GM12878 (cell line): Measurements from ENCODE around the gene MIA3. TPM values are rescaled to one million over a fixed set of nuclear protein-coding genes. Genes with fewer than 3 reads are reported as not detected.

Experiments
- ATAC-seq: fragments of 200-7000 bp; cut with Tn5 transposase; 3 replicates; pipeline ENCODE4 v1.9.1; 2020; ENCODE audit warnings: mild to moderate bottlenecking, moderate library complexity
- BruUV-seq: library from RNA; stranded (reverse); fragments of 400-500 nt; replicated peaks from 2 replicates; lab custom pipeline; 2021; lab: Mats Ljungman, UMichigan
- CTCF ChIA-PET: fragments of 300-600 bp; sonication (Branson Sonifier 250); formaldehyde crosslinking; extraction: SDS; loops from one replicate; lab custom pipeline; 2021; ENCODE audit warnings: inconsistent platforms; lab: Yijun Ruan, JAX
- POLR2A ChIA-PET: fragments of 350-600 bp; formaldehyde crosslinking; extraction: SDS; loops from one replicate; lab custom pipeline; 2021; ENCODE audit warnings: inconsistent platforms; lab: Charles Lee
- RAD21 ChIA-PET: fragments of 300-600 bp; sonication (Branson Sonifier 250); formaldehyde crosslinking; loops from one replicate; lab custom pipeline; 2023; ENCODE audit warnings: antibody characterized with exemption; ENCODE audit not compliant: unreplicated experiment; lab: Charles Lee
- SMC1A ChIA-PET: fragments of 300-600 bp; sonication (Branson Sonifier 250); formaldehyde crosslinking; loops from one replicate; lab custom pipeline; 2023; ENCODE audit not compliant: unreplicated experiment, uncharacterized antibody; lab: Charles Lee
- DNase-seq: peaks from one replicate; pipeline ENCODE4 v3.0.0-alpha.2; 2011; ENCODE audit warnings: low read depth, low spot score
- FAIRE-seq: peaks from 3 replicates; lab custom pipeline; 2011; peaks lifted over from hg19 to GRCh38; lab: Jason Lieb, UNC
- H2AFZ ChIP-seq: 2 replicates; pipeline ENCODE4 v1.6.0; 2011; ENCODE audit warnings: low read depth, low read length, control low read depth; ENCODE audit not compliant: control insufficient read depth
- H3K27ac ChIP-seq: 2 replicates; pipeline ENCODE4 v1.5.1; 2011; ENCODE audit warnings: control low read depth; ENCODE audit not compliant: control insufficient read depth, insufficient read depth
- H3K27me3 ChIP-seq, 2 experiments: replicated peaks in 1 of 2; 2 replicates each; pipeline versions ENCODE4 v1.6.0 to v1.6.1; 2011; ENCODE audit warnings: low read length in 1 of 2; ENCODE audit not compliant: control insufficient read depth in 2 of 2, insufficient read depth in 2 of 2
- H3K36me3 ChIP-seq, 2 experiments: 2 replicates each; pipeline ENCODE4 v1.5.1; 2011; ENCODE audit warnings: low read length in 1 of 2; ENCODE audit not compliant: control insufficient read depth in 2 of 2, insufficient read depth in 2 of 2
- H3K4me1 ChIP-seq: 2 replicates; pipeline ENCODE4 v1.6.1; 2011; ENCODE audit warnings: mild to moderate bottlenecking, low read length, moderate library complexity, mixed read lengths; ENCODE audit not compliant: control insufficient read depth, insufficient read depth
- H3K4me2 ChIP-seq: 2 replicates; pipeline ENCODE4 v1.6.0; 2011; ENCODE audit warnings: control low read depth; ENCODE audit not compliant: control insufficient read depth, insufficient read depth
- H3K4me3 ChIP-seq: fragments of 200-600 bp; sonication (generic); 2 replicates; pipeline ENCODE4 v1.5.1; 2016
- H3K79me2 ChIP-seq: 2 replicates; pipeline ENCODE4 v1.6.0; 2011; ENCODE audit warnings: low read length; ENCODE audit not compliant: control insufficient read depth, insufficient read depth
- H3K9ac ChIP-seq: 2 replicates; pipeline ENCODE4 v1.8.0; 2011; ENCODE audit warnings: low read length, control low read depth, mixed read lengths; ENCODE audit not compliant: control insufficient read depth, insufficient read depth
- H3K9me3 ChIP-seq: replicated peaks from 3 replicates; pipeline ENCODE4 v1.5.1; 2011; ENCODE audit warnings: mild to moderate bottlenecking, low read length; ENCODE audit not compliant: control insufficient read depth, insufficient read depth
- H4K20me1 ChIP-seq: 2 replicates; pipeline ENCODE4 v1.6.0; 2011; ENCODE audit not compliant: control insufficient read depth, insufficient read depth
- BCL3 ChIP-seq: IDR thresholded peaks from 2 replicates; pipeline ENCODE4 v1.6.1; 2011; ENCODE audit warnings: borderline replicate concordance, low read depth, mild to moderate bottlenecking, moderate library complexity, low read length; ENCODE audit not compliant: insufficient read depth, poor library complexity, severe bottlenecking
- CTCF ChIP-seq, 3 experiments: IDR thresholded peaks in 2 of 3; conservative IDR thresholded peaks in 1 of 3; 2 replicates each; pipeline ENCODE4 v1.5.1; 2011; ENCODE audit warnings: low read depth in 3 of 3, low read length in 3 of 3, mild to moderate bottlenecking in 3 of 3, control low read depth in 2 of 3, moderate library complexity in 2 of 3, inconsistent platforms in 1 of 3, mixed read lengths in 1 of 3; ENCODE audit not compliant: control insufficient read depth in 2 of 3, insufficient read depth in 1 of 3; ENCODE audit errors: extremely low read depth in 1 of 3
- NBN ChIP-seq: fragments of 450-650 bp; IDR thresholded peaks from 2 replicates; pipeline ENCODE4 v1.6.1; 2016
- NR2F1 ChIP-seq: fragments of 450-650 bp; conservative IDR thresholded peaks from 2 replicates; pipeline ENCODE4 v1.6.1; 2017; ENCODE audit warnings: mild to moderate bottlenecking
- PKNOX1 ChIP-seq: fragments of 450-650 bp; IDR thresholded peaks from 2 replicates; pipeline ENCODE4 v1.6.1; 2016; ENCODE audit warnings: mild to moderate bottlenecking
- RAD21 ChIP-seq: IDR thresholded peaks from 2 replicates; pipeline ENCODE4 v1.6.1; 2011; ENCODE audit warnings: mild to moderate bottlenecking, low read depth, low read length, moderate library complexity; ENCODE audit not compliant: insufficient read depth
- SMAD1 ChIP-seq: fragments of 450-650 bp; IDR thresholded peaks from 2 replicates; pipeline ENCODE4 v1.6.1; 2018; ENCODE audit warnings: mild to moderate bottlenecking, low read depth; ENCODE audit not compliant: partially characterized antibody
- SMARCA5 ChIP-seq: fragments of 450-650 bp; IDR thresholded peaks from 2 replicates; pipeline ENCODE4 v1.6.1; 2017; ENCODE audit warnings: mild to moderate bottlenecking
- SMC3 ChIP-seq: IDR thresholded peaks from 2 replicates; pipeline ENCODE4 v1.6.1; 2011; ENCODE audit warnings: low read length, improper control_type of control experiment, borderline replicate concordance
- TCF3 ChIP-seq: IDR thresholded peaks from 2 replicates; pipeline ENCODE4 v1.6.1; 2012; ENCODE audit warnings: low read depth, mild to moderate bottlenecking, low read length, borderline replicate concordance; ENCODE audit not compliant: insufficient read depth
- ZBTB40 ChIP-seq: fragments of 450-650 bp; IDR thresholded peaks from 2 replicates; pipeline ENCODE4 v1.6.1; 2016; ENCODE audit warnings: mild to moderate bottlenecking, moderate library complexity, borderline replicate concordance
- ZNF384 ChIP-seq: IDR thresholded peaks from 2 replicates; pipeline ENCODE4 v1.6.1; 2012; ENCODE audit warnings: low read depth, mild to moderate bottlenecking, low read length, improper control_type of control experiment, borderline replicate concordance
- WGBS: methylation state at CpG from one replicate; pipeline ENCODE4 v1.1.6; 2016; ENCODE audit warnings: low lambda C conversion rate; ENCODE audit not compliant: insufficient replicate concordance, insufficient coverage; ENCODE audit errors: missing lambda C conversion rate; 5-methylcytosine and 5-hydroxymethylcytosine counted together
- in situ Hi-C: fragments of 300-500 bp; cut with MboI; formaldehyde crosslinking; loops from 9 replicates; pipeline ENCODE4 v1.14.3; 2018; ENCODE audit warnings: mixed read lengths
- intact Hi-C: fragments of 100-400 bp; cut with micrococcal nuclease; formaldehyde crosslinking; loops from one replicate; pipeline ENCODE4 v1.14.2; 2022; ENCODE audit not compliant: unreplicated experiment
- polyA plus RNA-seq, 11 experiments: library from polyadenylated mRNA; depleted of rRNA in 4 of 11; unstranded in 6 of 11; stranded (reverse) in 5 of 11; fragments of >200 nt; fragmentation: Nextera tagmentation in 4 of 11; fragmentation: Illumina TruSeq in 1 of 11; extraction: Ambion mirVana in 4 of 11; extraction: Trizol in 1 of 11; gene quantifications; 1 replicate in 1 of 11; 2 replicates in 10 of 11; pipeline versions ENCODE4 v1.2.1 to v1.2.3, GENCODE V29; 2011 to 2016; ENCODE audit warnings: inconsistent platforms in 2 of 11, missing spikeins in 2 of 11, low read depth in 1 of 11
- total RNA-seq, 4 experiments: library from RNA; depleted of rRNA in 3 of 4; stranded (reverse); fragments of >200 nt in 3 of 4; fragmentation: Illumina TruSeq in 1 of 4; extraction: Trizol in 1 of 4; gene quantifications; 2 replicates each; pipeline versions ENCODE4 v1.2.1 to v1.2.3, GENCODE V29; 2013 to 2021

MIA3 gene
- total and polyA plus RNA-seq, 10 of the 15 experiments (the other 5 are each of a cell fraction or from before 2014, with no cell fraction given) = 12.9 to 50.8 (median 30.3) TPM

- FAIRE-seq = peak; percentile 96
- CTCF ChIA-PET = interaction anchor here (0.6 to 3.7 kb wide), 56 partner anchors 9 to 1153 kb away, joined by 3 to 119 read pairs (median 4); partner anchors contain the start of genes AIDA, BROX and TAF1A
- in situ Hi-C loops (loop anchor here (5.0 kb wide), 1 partner anchor 172 kb away; no protein-coding TSS in a partner anchor), intact Hi-C loops (loop anchor here (1.0 to 5.0 kb wide), 2 partner anchors 169 to 448 kb away; no protein-coding TSS in a partner anchor)
- Histone ChIP-seq H3K79me2 (no peaks in the 10 kb centered on the region), H3K9me3 (no peaks in the 10 kb centered on the region), H3K4me1 (no peaks in the 10 kb centered on the region), H4K20me1 (no peaks in the 10 kb centered on the region), H3K36me3 (no peaks in the 10 kb centered on the region), H3K27ac (no peak overlapping the region), H3K4me3 (no peak overlapping the region), H3K4me2 (no peak overlapping the region), H3K27me3 (no peaks in the 10 kb centered on the region), H3K9ac (no peak overlapping the region), H2AFZ (no peak overlapping the region)
- SMC1A ChIA-PET = interaction anchor here (0.8 to 3.1 kb wide), 36 partner anchors 9 to 448 kb away, joined by 3 to 37 read pairs (median 4); partner anchors contain the start of gene TAF1A
- POLR2A ChIA-PET = interaction anchor here (0.5 to 1.4 kb wide), 3 partner anchors 13 to 169 kb away, joined by 3 to 5 read pairs (median 3); partner anchors contain the start of gene TAF1A
- RAD21 ChIA-PET = interaction anchor here (0.6 to 1.7 kb wide), 18 partner anchors 10 to 489 kb away, joined by 3 to 50 read pairs (median 5); partner anchors contain the start of genes AIDA, BROX and TAF1A
- DNase-seq = no peak
- 34% methylated on average over 7 of the region's 7 CpGs for WGBS
- ATAC-seq = peak; percentile 95
- no TSS peak for BruUV-seq
- TF ChIP-seq ZNF384 = 0 out of 2 replicates have a peak, but pooled peaks have one; percentile 15
- TF ChIP-seq CTCF (IDR thresholded peaks at IDR 0.05 in 2 of 3, conservative IDR thresholded peaks at IDR 0.05 in 1 of 3; ENCODE audit: control insufficient read depth in 2 of 3, extremely low read depth in 1 of 3, insufficient read depth in 1 of 3, low read depth in 3 of 3, low read length in 3 of 3) = peak; percentile 77 to 90 (median 85)
- TF ChIP-seq TCF3 = no peak
- TF ChIP-seq BCL3 = no peak
- TF ChIP-seq SMC3 = peak; percentile 95
- no peak for TF ChIP-seq ZBTB40
- TF ChIP-seq PKNOX1 = no peak
- TF ChIP-seq NR2F1 = no peak
- 0 out of 2 replicates have a peak, but pooled peaks have one; percentile 26 for TF ChIP-seq SMARCA5
- peak; percentile 90 for TF ChIP-seq RAD21
- TF ChIP-seq SMAD1 = no peak
- no peak for TF ChIP-seq NBN
Observed at GRCh38 chr1:222634180-222635013, 16.5 kb downstream of the MIA3 start.
